Activated T-helper 17 cell treated with anti-CD3 and anti-CD28 coated beads, Interleukin-2, amount 50 U/mL, for 72 hours (primary cell): ENCODE data around the gene SPEF1. TPM values are rescaled to one million over a fixed set of nuclear protein-coding genes. Genes with fewer than 3 reads are reported as not detected.
"Not testable (repeated sequence)": the region's sequence is repeated elsewhere in the genome, so short reads cannot be mapped to it uniquely, and the experiment has no call there.

ENCODE experiments used
- ATAC-seq: fragments of 150-1000 bp; cut with Tn5 transposase; replicated peaks from 2 replicates; pipeline ENCODE4 v1.10.0; 2021; ENCODE audit warnings: mild to moderate bottlenecking, moderate library complexity
- H3K27ac Mint-ChIP-seq: one replicate; pipeline ENCODE4 v1.8.0; 2022; ENCODE audit warnings: mixed read lengths
- H3K27me3 Mint-ChIP-seq: one replicate; pipeline ENCODE4 v1.8.0; 2022; ENCODE audit warnings: mixed read lengths
- H3K36me3 Mint-ChIP-seq: one replicate; pipeline ENCODE4 v1.8.0; 2022; ENCODE audit warnings: low read depth, mild to moderate bottlenecking, mixed read lengths
- H3K4me1 Mint-ChIP-seq: one replicate; pipeline ENCODE4 v1.8.0; 2022; ENCODE audit warnings: mixed read lengths
- H3K4me3 Mint-ChIP-seq: one replicate; pipeline ENCODE4 v1.8.0; 2022; ENCODE audit warnings: mild to moderate bottlenecking, mixed read lengths
- H3K9me3 Mint-ChIP-seq: one replicate; pipeline ENCODE4 v1.8.0; 2022; ENCODE audit warnings: mixed read lengths
- total RNA-seq, 2 donors: library from RNA; stranded (reverse); gene quantifications; one replicate each; pipeline ENCODE4 v1.2.3, GENCODE V29; 2022

Gene SPEF1
- total RNA-seq, 2 donors from 2014 or later, result 0.24 TPM

- peak overlapping the region; percentile 100 for H3K4me3 Mint-ChIP-seq
- no peaks in the 10 kb centered on the region for H3K27me3 Mint-ChIP-seq
- no peaks in the 10 kb centered on the region for H3K9me3 Mint-ChIP-seq
- H3K27ac Mint-ChIP-seq, result peak overlapping the region; percentile 98
- no peak for ATAC-seq
- H3K4me1 Mint-ChIP-seq, result peaks cover 37% of the 10 kb centered on the region
- H3K36me3 Mint-ChIP-seq, result peaks cover 95% of the 10 kb centered on the region
These were observed 19.6 kb upstream of the SPEF1 start for GRCh38 chr20:3800878-3801260.

- no peaks in the 10 kb centered on the region for H3K27me3 Mint-ChIP-seq
- ATAC-seq, result no peak
These were observed 19.1 kb upstream of the SPEF1 start for GRCh38 chr20:3800256-3800877.

DNA sequence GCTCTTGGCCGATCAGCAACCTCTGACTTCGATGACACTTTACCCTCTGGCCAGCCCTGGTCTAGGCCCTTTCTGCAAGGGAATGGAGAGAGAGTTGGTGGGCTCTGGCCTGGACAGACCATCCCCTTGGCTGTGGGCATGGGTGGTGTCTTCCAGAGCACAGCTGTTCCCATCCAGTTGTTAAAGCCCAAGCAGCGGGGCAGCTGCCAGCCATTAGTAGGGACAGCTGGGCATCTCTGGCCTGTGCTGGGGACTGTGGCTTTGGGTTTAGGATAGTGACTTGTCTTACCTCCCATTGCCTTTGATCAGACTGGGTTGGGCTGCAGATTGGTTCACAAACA, 17.6 kb upstream of the SPEF1 start:
- H3K4me3 Mint-ChIP-seq, result peak overlapping the region; percentile 100
- H3K36me3 Mint-ChIP-seq, result peaks cover 80% of the 10 kb centered on the region
- H3K27ac Mint-ChIP-seq, result peak overlapping the region; percentile 98
- no peaks in the 10 kb centered on the region for H3K27me3 Mint-ChIP-seq
- H3K9me3 Mint-ChIP-seq, result no peaks in the 10 kb centered on the region
- ATAC-seq, result no peak
- peaks cover 37% of the 10 kb centered on the region for H3K4me1 Mint-ChIP-seq

More at GRCh38 chr20:3800256-3800877, 19.1 kb upstream of the SPEF1 start:
- peaks cover 94% of the 10 kb centered on the region for H3K36me3 Mint-ChIP-seq
- H3K27ac Mint-ChIP-seq, result peak overlapping the region; percentile 98
- H3K9me3 Mint-ChIP-seq, result no peaks in the 10 kb centered on the region
- peak overlapping the region; percentile 100 for H3K4me3 Mint-ChIP-seq
- peaks cover 37% of the 10 kb centered on the region for H3K4me1 Mint-ChIP-seq

DNA sequence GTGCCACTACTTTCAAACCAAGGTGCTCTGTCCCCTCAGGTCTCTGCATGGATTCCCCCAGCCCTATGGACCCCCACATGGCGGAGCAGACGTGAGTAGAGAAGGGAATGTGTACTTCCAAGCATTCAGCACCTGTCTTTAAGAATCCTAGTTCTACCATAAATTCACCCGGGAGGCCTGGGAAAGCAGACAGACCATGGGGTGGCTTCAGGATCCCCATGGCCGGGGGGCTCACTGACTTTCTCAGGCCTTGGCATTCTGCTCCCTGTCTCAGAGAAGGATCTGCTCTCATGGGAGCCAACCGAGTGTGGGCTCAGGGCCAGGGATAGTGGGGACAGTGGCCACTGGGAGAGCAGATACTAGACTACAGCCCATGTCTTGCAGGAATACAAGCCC, 17.1 kb upstream of the SPEF1 start:
- no peaks in the 10 kb centered on the region for H3K27me3 Mint-ChIP-seq
- peak overlapping the region; percentile 98 for H3K27ac Mint-ChIP-seq
- H3K4me3 Mint-ChIP-seq, result peak overlapping the region; percentile 100
- ATAC-seq, result no peak
- peaks cover 37% of the 10 kb centered on the region for H3K4me1 Mint-ChIP-seq
- peaks cover 74% of the 10 kb centered on the region for H3K36me3 Mint-ChIP-seq
- no peaks in the 10 kb centered on the region for H3K9me3 Mint-ChIP-seq

DNA sequence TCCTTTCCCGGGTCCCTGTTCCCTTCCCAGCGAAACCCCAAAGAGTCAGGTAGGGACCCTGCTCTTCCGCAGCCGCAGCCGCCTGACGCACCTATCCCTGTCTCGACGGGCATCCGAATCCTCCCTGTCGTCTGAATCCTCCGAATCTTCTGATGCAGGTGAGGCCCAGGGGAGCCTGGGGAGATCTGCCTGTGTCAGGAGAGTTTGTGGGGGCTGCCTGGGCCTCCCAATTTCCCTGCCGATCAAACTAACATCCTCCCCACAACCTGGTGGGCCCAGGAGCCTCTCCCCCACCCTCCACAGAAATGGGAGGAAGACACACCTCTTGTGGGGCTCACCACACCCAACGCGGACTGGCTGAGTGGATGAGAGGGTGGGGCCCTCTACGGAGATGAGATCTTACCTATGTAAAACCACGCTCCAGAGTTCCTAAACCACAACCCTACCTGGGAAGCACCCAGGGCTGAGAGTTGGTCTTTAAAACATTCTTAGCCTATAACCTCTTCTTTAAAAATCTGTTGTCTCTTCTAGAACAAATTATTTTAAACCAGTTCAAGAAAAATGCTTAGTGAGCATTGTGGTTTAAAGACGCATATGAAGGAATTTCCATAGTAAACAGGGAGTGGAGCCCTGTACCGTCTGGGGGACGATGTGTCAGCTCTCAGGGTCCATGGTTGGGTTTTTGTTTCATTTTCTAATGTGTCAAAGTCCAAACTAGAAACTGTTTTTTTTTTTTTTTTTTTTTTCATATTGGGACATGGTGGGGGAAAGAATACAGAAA, 16.5 kb upstream of the SPEF1 start:
- peak; percentile 52 for ATAC-seq
- Mint-ChIP-seq H3K27me3 (no peaks in the 10 kb centered on the region), H3K27ac (peak overlapping the region; percentile 98), H3K4me1 (peaks cover 34% of the 10 kb centered on the region), H3K4me3 (peak overlapping the region; percentile 100), H3K9me3 (no peaks in the 10 kb centered on the region), H3K36me3 (peaks cover 69% of the 10 kb centered on the region)

GRCh38 chr20:3797226-3797545, 15.9 kb upstream of the SPEF1 start:
- peaks cover 63% of the 10 kb centered on the region for H3K36me3 Mint-ChIP-seq
- ATAC-seq, result no peak
- H3K4me1 Mint-ChIP-seq, result peaks cover 29% of the 10 kb centered on the region
- H3K27me3 Mint-ChIP-seq, result no peaks in the 10 kb centered on the region
- H3K4me3 Mint-ChIP-seq, result peak overlapping the region; percentile 100
- H3K27ac Mint-ChIP-seq, result peak overlapping the region; percentile 98
- H3K9me3 Mint-ChIP-seq, result no peaks in the 10 kb centered on the region

DNA sequence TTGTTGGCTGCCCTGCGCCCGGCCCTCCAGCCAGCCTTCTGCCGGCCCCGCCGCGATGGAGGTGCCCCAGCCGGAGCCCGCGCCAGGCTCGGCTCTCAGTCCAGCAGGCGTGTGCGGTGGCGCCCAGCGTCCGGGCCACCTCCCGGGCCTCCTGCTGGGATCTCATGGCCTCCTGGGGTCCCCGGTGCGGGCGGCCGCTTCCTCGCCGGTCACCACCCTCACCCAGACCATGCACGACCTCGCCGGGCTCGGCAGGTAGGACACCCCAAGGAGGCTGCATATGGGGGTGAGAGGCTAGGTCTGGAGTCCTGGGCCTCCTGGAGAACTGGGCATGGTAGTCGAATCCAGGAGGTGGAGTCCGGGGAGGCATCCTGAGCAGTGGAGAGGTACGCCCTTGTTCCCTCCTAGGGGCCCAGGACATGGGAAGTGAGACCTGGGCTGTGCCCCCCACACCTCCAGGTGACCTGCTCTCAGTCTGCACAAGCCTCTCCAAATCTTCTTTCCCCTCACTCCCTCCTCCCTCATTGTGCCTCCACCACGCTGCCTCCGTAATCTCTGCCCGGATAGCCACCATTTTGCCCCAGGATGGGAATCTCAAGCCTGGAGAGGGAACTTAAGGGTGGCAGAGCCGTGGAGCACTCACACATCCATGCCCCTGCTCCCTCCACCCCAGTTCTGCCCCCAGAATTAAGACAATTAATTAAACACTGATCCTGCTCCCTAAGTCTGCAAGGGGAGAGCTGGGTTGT, 15.4 kb upstream of the SPEF1 start:
- Mint-ChIP-seq H3K9me3 (no peaks in the 10 kb centered on the region), H3K4me3 (peak overlapping the region; percentile 100), H3K27ac (peak overlapping the region; percentile 98), H3K27me3 (no peaks in the 10 kb centered on the region), H3K36me3 (peaks cover 57% of the 10 kb centered on the region), H3K4me1 (peaks cover 29% of the 10 kb centered on the region)
- ATAC-seq, result no peak

DNA sequence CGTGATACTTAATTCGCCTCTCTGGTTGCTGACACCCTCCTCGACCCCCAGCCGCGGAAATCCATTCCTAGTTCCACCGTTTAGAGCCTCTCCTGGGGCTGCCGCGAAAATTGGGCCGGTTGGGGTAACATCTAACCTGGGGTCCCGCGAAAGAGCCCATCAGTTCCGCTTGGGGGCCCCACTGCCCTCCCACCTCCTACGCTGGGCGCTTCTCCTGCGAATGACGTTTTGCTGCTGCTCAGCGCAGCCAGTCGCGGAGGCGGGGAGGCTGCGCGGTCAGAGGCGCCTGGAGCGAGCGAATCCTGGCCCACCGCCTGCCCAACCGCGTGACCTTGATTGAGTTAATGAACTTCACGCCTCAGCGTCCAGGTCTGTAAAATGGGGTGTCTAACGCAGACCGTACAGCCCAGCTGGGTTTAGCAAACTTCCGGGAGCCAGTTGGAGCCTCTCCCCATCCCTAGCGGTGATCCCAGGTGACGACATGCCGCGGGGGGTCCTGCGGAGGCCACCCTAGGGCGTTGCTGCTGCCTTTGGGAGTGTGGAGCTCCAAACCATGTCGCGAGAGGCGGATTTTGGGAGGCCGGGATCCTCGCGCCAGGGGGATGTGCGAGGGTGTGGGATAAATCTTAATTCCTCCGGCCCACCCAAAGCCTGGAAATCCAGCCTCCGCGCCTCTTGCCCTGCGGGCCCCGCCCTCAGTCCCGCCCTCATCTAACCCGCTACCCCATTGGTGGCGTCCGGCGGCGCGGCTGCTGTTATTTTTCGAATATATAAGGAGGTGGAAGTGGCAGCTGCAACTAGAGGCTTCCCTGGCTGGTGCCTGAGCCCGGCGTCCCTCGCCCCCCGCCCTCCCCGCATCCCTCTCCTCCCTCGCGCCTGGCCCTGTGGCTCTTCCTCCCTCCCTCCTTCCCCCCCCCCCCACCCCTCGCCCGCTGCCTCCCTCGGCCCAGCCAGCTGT, 14.5 kb upstream of the SPEF1 start, which contains the start of gene CDC25B:
Gene CDC25B, plus strand, starts transcription at position 800 of the 958 bp plus-strand sequence. CDS start 222 bp downstream, outside the sequence.
- peak; percentile 84 for ATAC-seq
- Mint-ChIP-seq H3K27me3 (no peaks in the 10 kb centered on the region), H3K4me1 (peaks cover 24% of the 10 kb centered on the region), H3K4me3 (peak within 1 kb of the TSS; percentile 100), H3K36me3 (peaks cover 49% of the 10 kb centered on the region), H3K9me3 (no peaks in the 10 kb centered on the region), H3K27ac (peak within 1 kb of the TSS; percentile 98)

- peaks cover 18% of the 10 kb centered on the region for H3K4me1 Mint-ChIP-seq
- H3K36me3 Mint-ChIP-seq, result peaks cover 40% of the 10 kb centered on the region
- H3K4me3 Mint-ChIP-seq, result peak overlapping the region; percentile 100
- H3K27me3 Mint-ChIP-seq, result no peaks in the 10 kb centered on the region
- no peak for ATAC-seq
- no peaks in the 10 kb centered on the region for H3K9me3 Mint-ChIP-seq
- peak overlapping the region; percentile 97 for H3K27ac Mint-ChIP-seq
These were observed 13.6 kb upstream of the SPEF1 start for GRCh38 chr20:3794701-3795420.

DNA sequence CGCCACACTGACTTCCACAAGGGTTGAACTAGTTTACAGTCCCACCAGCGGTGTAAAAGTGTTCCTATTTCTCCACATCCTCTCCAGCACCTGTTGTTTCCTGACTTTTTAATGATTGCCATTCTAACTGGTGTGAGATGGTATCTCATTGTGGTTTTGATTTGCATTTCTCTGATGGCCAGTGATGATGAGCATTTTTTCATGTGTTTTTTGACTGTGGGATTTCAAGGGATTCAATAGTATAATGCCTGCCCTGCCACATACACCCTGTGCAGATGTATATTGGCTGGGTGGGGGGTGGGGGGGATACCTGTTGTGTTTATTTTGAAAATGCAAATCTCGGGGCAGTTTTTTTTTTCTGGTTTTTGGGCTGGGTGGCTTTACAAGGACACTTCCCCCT, 12.9 kb upstream of the SPEF1 start:
- not testable (repeated sequence) for H3K27me3 Mint-ChIP-seq, ATAC-seq, H3K27ac Mint-ChIP-seq, H3K9me3 Mint-ChIP-seq, H3K4me3 Mint-ChIP-seq
- peaks cover 15% of the 10 kb centered on the region for H3K4me1 Mint-ChIP-seq
- H3K36me3 Mint-ChIP-seq, result peaks cover 35% of the 10 kb centered on the region

DNA sequence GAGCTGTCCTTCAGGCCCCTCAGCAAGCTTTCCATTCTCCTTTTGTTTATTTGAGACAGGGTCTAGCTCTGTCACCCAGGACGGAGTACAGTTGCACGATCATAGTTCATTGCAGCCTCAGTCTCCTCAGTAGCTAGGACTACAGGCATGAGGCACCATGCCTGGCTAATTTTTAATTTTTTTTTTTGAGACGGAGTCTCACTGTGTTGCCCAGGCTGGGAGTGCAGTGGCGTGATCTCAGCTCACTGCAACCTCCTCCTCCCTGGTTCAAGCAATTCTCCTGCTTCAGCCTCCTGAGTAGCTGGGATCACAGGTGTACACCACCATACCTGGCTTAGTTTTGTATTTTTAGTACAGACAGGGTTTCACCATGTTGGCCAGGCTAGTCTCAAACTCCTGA, 8.0 kb upstream of the SPEF1 start:
- Mint-ChIP-seq H3K27ac (peak overlapping the region; percentile 9), H3K4me3 (peak overlapping the region; percentile 77), H3K4me1 (peaks cover 22% of the 10 kb centered on the region)
- not testable (repeated sequence) for H3K27me3 Mint-ChIP-seq, ATAC-seq, H3K36me3 Mint-ChIP-seq, H3K9me3 Mint-ChIP-seq

GRCh38 chr20:3788685-3789155, 7.5 kb upstream of the SPEF1 start:
- Mint-ChIP-seq H3K36me3 (peaks cover 10% of the 10 kb centered on the region), H3K27ac (peak overlapping the region; percentile 9), H3K4me1 (peaks cover 22% of the 10 kb centered on the region), H3K4me3 (peak overlapping the region; percentile 77), H3K27me3 (no peaks in the 10 kb centered on the region), H3K9me3 (no peaks in the 10 kb centered on the region)
- no peak for ATAC-seq

GRCh38 chr20:3787324-3788014, 6.2 kb upstream of the SPEF1 start:
- H3K27ac Mint-ChIP-seq, result peak overlapping the region; percentile 71

More at GRCh38 chr20:3787324-3788014, 6.2 kb upstream of the SPEF1 start:
- Mint-ChIP-seq H3K27me3 (no peaks in the 10 kb centered on the region), H3K4me1 (peaks cover 22% of the 10 kb centered on the region), H3K9me3 (no peaks in the 10 kb centered on the region), H3K36me3 (peaks cover 10% of the 10 kb centered on the region), H3K4me3 (peak overlapping the region; percentile 77)
- no peak for ATAC-seq
